SU-DHL-6 (cell line): ENCODE measurements around the gene CMTM3.

Source experiments
- H2AFZ ChIP-seq: fragments of 200-600 bp; sonication (generic); 2 replicates; pipeline ENCODE4 v1.6.1; 2014; ENCODE audit warnings: low read depth, mild to moderate bottlenecking, moderate library complexity, mixed read lengths, antibody characterized with exemption, low read length; ENCODE audit not compliant: severe bottlenecking
- H3F3A ChIP-seq: fragments of 200-600 bp; shearing (Covaris generic); 2 replicates; pipeline ENCODE4 v1.6.0; 2016; ENCODE audit warnings: antibody characterized with exemption, mild to moderate bottlenecking; ENCODE audit not compliant: insufficient read depth
- H3K27ac ChIP-seq: fragments of 200-600 bp; sonication (generic); 2 replicates; pipeline ENCODE4 v1.5.1; 2016; ENCODE audit warnings: low read depth, mild to moderate bottlenecking, low read length, moderate library complexity, mixed read lengths
- H3K27me3 ChIP-seq: fragments of 200-600 bp; sonication (generic), shearing (Covaris generic); 2 replicates; pipeline ENCODE4 v1.6.0; 2014; ENCODE audit warnings: mild to moderate bottlenecking, low read length
- H3K36me3 ChIP-seq: fragments of 200-600 bp; sonication (generic); 2 replicates; pipeline ENCODE4 v1.6.1; 2014; ENCODE audit warnings: mild to moderate bottlenecking, low read length, mixed read lengths
- H3K4me2 ChIP-seq: fragments of 300-600, 200-600 bp; shearing (Covaris generic), sonication (generic); 2 replicates; pipeline ENCODE4 v1.6.0; 2014; ENCODE audit warnings: low read length, low read depth, mild to moderate bottlenecking; ENCODE audit not compliant: poor library complexity, severe bottlenecking
- H3K4me3 ChIP-seq: fragments of 200-600 bp; sonication (generic); 2 replicates; pipeline ENCODE4 v1.5.1; 2014; ENCODE audit warnings: antibody characterized with exemption, low read length, mild to moderate bottlenecking, mixed read lengths; ENCODE audit not compliant: insufficient read depth, poor library complexity, severe bottlenecking
- H3K79me2 ChIP-seq: fragments of 200-600 bp; sonication (generic); 2 replicates; pipeline ENCODE4 v1.6.1; 2014; ENCODE audit warnings: mild to moderate bottlenecking, low read length, moderate library complexity; ENCODE audit not compliant: insufficient read depth
- H3K9ac ChIP-seq: fragments of 200-600 bp; sonication (generic); 2 replicates; pipeline ENCODE4 v1.7.0; 2014; ENCODE audit warnings: mild to moderate bottlenecking, low read length
- H3K9me2 ChIP-seq: fragments of 200-600 bp; sonication (generic); replicated peaks from 2 replicates; pipeline ENCODE4 v1.6.1; 2014; ENCODE audit warnings: low read length; ENCODE audit not compliant: insufficient read depth
- H3K9me3 ChIP-seq: fragments of 200-600 bp; sonication (generic); 2 replicates; pipeline ENCODE4 v1.6.1; 2014; ENCODE audit warnings: low read length, mixed read lengths; ENCODE audit not compliant: insufficient read depth
- H4K20me1 ChIP-seq: fragments of 200-600 bp; sonication (generic); 2 replicates; pipeline ENCODE4 v1.6.1; 2014; ENCODE audit warnings: low read depth, mild to moderate bottlenecking, antibody characterized with exemption, low read length, moderate library complexity, mixed read lengths
- CTCF ChIP-seq: fragments of 200-600 bp; sonication (generic); IDR thresholded peaks from one replicate; pipeline ENCODE4 v1.5.1; 2017; ENCODE audit warnings: antibody characterized with exemption, mild to moderate bottlenecking, low read length, moderate library complexity; ENCODE audit not compliant: insufficient read depth, poor library complexity, severe bottlenecking
- EZH2phosphoT487 ChIP-seq: fragments of 200-600 bp; sonication (generic), shearing (Covaris generic); conservative IDR thresholded peaks from 2 replicates; pipeline ENCODE4 v1.6.1; 2018; ENCODE audit warnings: mild to moderate bottlenecking, antibody characterized with exemption, low read length, moderate library complexity, mixed read lengths

Gene CMTM3

DNA sequence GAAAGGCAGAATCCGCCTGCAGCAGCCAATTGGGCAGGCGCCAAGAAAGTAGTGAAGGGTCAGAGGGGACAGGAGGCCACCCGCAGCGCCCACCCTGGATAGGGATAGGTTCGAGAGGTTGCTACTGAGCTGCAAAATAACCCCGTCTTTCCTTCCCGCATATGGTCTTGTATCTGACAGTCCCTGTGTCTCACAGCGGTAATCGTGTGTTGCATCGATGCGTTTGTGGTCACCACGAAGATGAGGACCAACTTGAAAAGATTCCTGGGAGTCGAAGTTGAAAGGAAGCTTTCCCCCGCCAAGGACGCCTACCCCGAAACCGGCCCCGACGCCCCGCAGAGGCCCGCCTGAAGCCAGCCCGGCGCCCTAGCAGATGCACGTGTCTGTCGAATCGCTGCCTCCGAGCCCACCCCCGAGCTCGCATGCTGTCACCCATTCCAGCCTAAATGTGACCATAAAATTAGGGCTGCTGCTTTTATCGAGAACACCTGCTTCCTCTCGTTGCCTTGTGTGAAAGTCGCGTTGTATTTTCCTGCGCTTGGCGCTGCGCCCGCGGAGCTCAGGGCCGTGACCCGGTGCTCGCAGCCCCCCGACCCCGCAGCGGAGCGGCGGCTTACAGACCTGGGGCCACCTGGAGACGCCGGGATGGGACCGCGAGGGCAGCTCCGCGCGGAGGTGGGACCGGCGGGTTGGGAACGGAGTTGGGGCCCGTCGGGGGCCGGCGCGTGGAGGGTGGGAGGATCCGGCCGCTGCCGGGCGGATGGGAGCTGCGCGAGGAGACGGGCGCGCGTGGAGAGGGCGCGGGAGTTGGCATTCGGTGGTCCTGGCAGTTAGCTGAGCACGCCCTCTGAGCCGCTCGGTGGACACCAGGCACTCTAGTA is 25.6 kb upstream of the CMTM3 start, which contains the start of gene CMTM2:
TSS of gene CMTM2 (plus strand) at position 813 of the 881 bp plus-strand sequence. CDS start 145 bp downstream, outside the sequence.
- Histone ChIP-seq H3K36me3 (no peaks in the 10 kb centered on the region), H3K4me2 (no peak within 1 kb of the TSS), H3K79me2 (no peaks in the 10 kb centered on the region), H3K27me3 (no peaks in the 10 kb centered on the region), H3K9ac (no peak within 1 kb of the TSS), H3K9me3 (no peaks in the 10 kb centered on the region), H3K4me3 (no peak within 1 kb of the TSS), H4K20me1 (no peaks in the 10 kb centered on the region), H3K27ac (no peak within 1 kb of the TSS), H2AFZ (no peak within 1 kb of the TSS), H3K9me2 (no peaks in the 10 kb centered on the region), H3F3A (no peaks in the 10 kb centered on the region)
- TF ChIP-seq EZH2phosphoT487: no peak
- no peak for TF ChIP-seq CTCF

GRCh38 chr16:66580605-66581209 is 23.8 kb upstream of the CMTM3 start:
- Histone ChIP-seq H3K27ac (no peak overlapping the region), H3K27me3 (no peaks in the 10 kb centered on the region), H3K9me2 (no peaks in the 10 kb centered on the region), H4K20me1 (no peaks in the 10 kb centered on the region), H3K9ac (no peak overlapping the region), H3F3A (no peaks in the 10 kb centered on the region), H3K79me2 (no peaks in the 10 kb centered on the region), H2AFZ (no peak overlapping the region), H3K4me2 (no peak overlapping the region), H3K9me3 (no peaks in the 10 kb centered on the region), H3K36me3 (no peaks in the 10 kb centered on the region), H3K4me3 (no peak overlapping the region)
- TF ChIP-seq EZH2phosphoT487 (no peak), CTCF (no peak)

- Histone ChIP-seq H3F3A (no peaks in the 10 kb centered on the region), H3K4me3 (no peak overlapping the region), H3K4me2 (no peak overlapping the region)
Observed at GRCh38 chr16:66581246-66581952, 23.1 kb upstream of the CMTM3 start.

More at GRCh38 chr16:66581246-66581952, 23.1 kb upstream of the CMTM3 start:
- H3K9me2 ChIP-seq: no peaks in the 10 kb centered on the region
- H3K9me3 ChIP-seq: no peaks in the 10 kb centered on the region
- H3K79me2 ChIP-seq: no peaks in the 10 kb centered on the region
- H3K27ac ChIP-seq: no peak overlapping the region
- H4K20me1 ChIP-seq: no peaks in the 10 kb centered on the region
- no peaks in the 10 kb centered on the region for H3K36me3 ChIP-seq
- H3K27me3 ChIP-seq: no peaks in the 10 kb centered on the region
- H2AFZ ChIP-seq: no peak overlapping the region
- TF ChIP-seq CTCF (no peak), EZH2phosphoT487 (no peak)
- no peak overlapping the region for H3K9ac ChIP-seq
